22Rv1 (cell line): ENCODE data around the gene TSPYL2.
A peak's percentile ranks its signal among the peaks of the same experiment; 100 is the strongest.

Source experiments
- H3K27ac ChIP-seq: fragments of 450-650 bp; 2 replicates; pipeline ENCODE4 v1.5.1; 2017
- CTCF ChIP-seq: fragments of 450-650 bp; IDR thresholded peaks from 2 replicates; pipeline ENCODE4 v1.5.1; 2017; ENCODE audit warnings: mild to moderate bottlenecking
- ZFX ChIP-seq: fragments of 450-650 bp; IDR thresholded peaks from 2 replicates; pipeline ENCODE4 v1.6.1; 2017; ENCODE audit warnings: antibody characterized with exemption, borderline replicate concordance

TSPYL2 gene

GRCh38 chrX:53072418-53073114 lies 9.6 kb upstream of the TSPYL2 start:
- H3K27ac ChIP-seq = peak overlapping the region; percentile 82
- TF ChIP-seq CTCF = no peak

GRCh38 chrX:53073115-53073586 lies 9.0 kb upstream of the TSPYL2 start:
- peak overlapping the region; percentile 82 for H3K27ac ChIP-seq
- no peak for TF ChIP-seq ZFX
- no peak for TF ChIP-seq CTCF

- TF ChIP-seq ZFX = no peak
- no peak for TF ChIP-seq CTCF
- H3K27ac ChIP-seq = peak overlapping the region; percentile 22; the same call in 1 of the 2 replicates
These were observed 7.2 kb upstream of the TSPYL2 start for GRCh38 chrX:53075011-53075410.

- H3K27ac ChIP-seq = no peak overlapping the region
- TF ChIP-seq ZFX (no peak), CTCF (no peak)
These were observed 5.5 kb upstream of the TSPYL2 start for GRCh38 chrX:53076671-53077070.

GRCh38 chrX:53077207-53078197 lies 4.7 kb upstream of the TSPYL2 start:
- TF ChIP-seq CTCF (no peak), ZFX (no peak)
- no peak overlapping the region for H3K27ac ChIP-seq

- TF ChIP-seq CTCF (no peak), ZFX (no peak)
- H3K27ac ChIP-seq = no peak overlapping the region
These were observed 3.2 kb upstream of the TSPYL2 start for GRCh38 chrX:53078943-53079342.
